Keratinocyte (primary cell): ENCODE data around the gene SH2D2A. TPM values are rescaled to one million over a fixed set of nuclear protein-coding genes. Genes with fewer than 3 reads are reported as not detected.
A peak's percentile ranks its signal among the peaks of the same experiment; 100 is the strongest.

Experiments used
- DNase-seq: peaks from one replicate; pipeline ENCODE4 v3.0.0-alpha.2; 2011; ENCODE audit warnings: low read depth, missing footprints, low spot score
- FAIRE-seq: peaks from 2 replicates; lab custom pipeline; 2011; peaks lifted over from hg19 to GRCh38; lab: Jason Lieb, UNC
- H2AFZ ChIP-seq: 2 replicates; pipeline ENCODE4 v1.6.0; 2012; ENCODE audit warnings: low read length, control low read depth, inconsistent platforms; ENCODE audit not compliant: control insufficient read depth
- H3K27ac ChIP-seq: 2 replicates; pipeline ENCODE4 v1.5.1; 2011; ENCODE audit warnings: low read length; ENCODE audit not compliant: control insufficient read depth, insufficient read depth
- H3K27me3 ChIP-seq: 3 replicates; pipeline ENCODE4 v1.6.0; 2011; ENCODE audit warnings: low read length; ENCODE audit not compliant: control insufficient read depth, insufficient read depth; ENCODE audit errors: extremely low read depth
- H3K36me3 ChIP-seq, 2 experiments: 2 replicates in 1 of 2; 3 replicates in 1 of 2; pipeline ENCODE4 v1.5.1; 2011; ENCODE audit warnings: low read length in 2 of 2, mild to moderate bottlenecking in 1 of 2; ENCODE audit not compliant: control insufficient read depth in 2 of 2, insufficient read depth in 2 of 2; ENCODE audit errors: extremely low read depth in 1 of 2
- H3K4me1 ChIP-seq: 3 replicates; pipeline ENCODE4 v1.5.1; 2011; ENCODE audit warnings: low read length; ENCODE audit not compliant: control insufficient read depth, insufficient read depth; ENCODE audit errors: extremely low read depth
- H3K4me2 ChIP-seq: 3 replicates; pipeline ENCODE4 v1.6.0; 2011; ENCODE audit warnings: low read depth, low read length; ENCODE audit not compliant: control insufficient read depth, insufficient read depth; ENCODE audit errors: extremely low read depth
- H3K4me3 ChIP-seq, 3 experiments: fragments of 200-600 bp in 1 of 3; sonication (generic) in 1 of 3; 2 replicates in 2 of 3; 3 replicates in 1 of 3; pipeline ENCODE4 v1.5.1; 2011 to 2016; ENCODE audit warnings: low read length in 3 of 3, mild to moderate bottlenecking in 3 of 3, control low read depth in 2 of 3, inconsistent platforms in 1 of 3, low read depth in 1 of 3, mixed read lengths in 1 of 3, mixed run types in 1 of 3, moderate library complexity in 1 of 3; ENCODE audit not compliant: control insufficient read depth in 2 of 3, insufficient read depth in 2 of 3; ENCODE audit errors: extremely low read depth in 1 of 3
- H3K79me2 ChIP-seq: 2 replicates; pipeline ENCODE4 v1.6.0; 2012; ENCODE audit warnings: low read length; ENCODE audit not compliant: control insufficient read depth, insufficient read depth
- H3K9ac ChIP-seq: 3 replicates; pipeline ENCODE4 v1.6.0; 2011; ENCODE audit warnings: low read length; ENCODE audit not compliant: control insufficient read depth, insufficient read depth; ENCODE audit errors: extremely low read depth
- H3K9me1 ChIP-seq: 3 replicates; pipeline ENCODE4 v1.6.0; 2011; ENCODE audit warnings: low read length; ENCODE audit not compliant: control insufficient read depth, insufficient read depth; ENCODE audit errors: extremely low read depth
- H3K9me3 ChIP-seq: 2 replicates; pipeline ENCODE4 v1.5.1; 2012; ENCODE audit warnings: low read depth, low read length; ENCODE audit not compliant: control insufficient read depth
- H4K20me1 ChIP-seq: 3 replicates; pipeline ENCODE4 v1.6.0; 2011; ENCODE audit warnings: low read length; ENCODE audit not compliant: control insufficient read depth, insufficient read depth; ENCODE audit errors: extremely low read depth
- EZH2 ChIP-seq: IDR thresholded peaks from one replicate; pipeline ENCODE4 v1.6.1; 2012; ENCODE audit warnings: inconsistent platforms, mild to moderate bottlenecking, low read length, moderate library complexity
- dilution Hi-C: fragments of 300-500 bp; cut with MboI; formaldehyde crosslinking; loops from one replicate; pipeline ENCODE4 v1.7.0; 2020; ENCODE audit warnings: low sequenced_read_pairs; ENCODE audit not compliant: extremely low pct_ligation_motif_present
- polyA plus RNA-seq, 5 experiments: library from polyadenylated mRNA; depleted of rRNA in 3 of 5; stranded (reverse) in 3 of 5; stranded (forward) in 1 of 5; unstranded in 1 of 5; fragments of >200 nt; gene quantifications; 1 replicate in 1 of 5; 2 replicates in 3 of 5; 3 replicates in 1 of 5; pipeline versions ENCODE4 v1.2.1 to v1.2.3, GENCODE V29; 2011 to 2012; ENCODE audit warnings: missing spikeins in 2 of 5, low read depth in 1 of 5, low replicate concordance in 1 of 5
- TF ChIP-seq, protein P1 (sequence below), 3 experiments: IDR thresholded peaks in 1 of 3; conservative IDR thresholded peaks in 1 of 3; optimal IDR thresholded peaks in 1 of 3; 2 replicates in 2 of 3; 3 replicates in 1 of 3; pipeline versions ENCODE3 to v1.5.1; 2011; ENCODE audit warnings: low read length in 3 of 3, mild to moderate bottlenecking in 3 of 3, moderate library complexity in 2 of 3, control low read depth in 1 of 3, inconsistent platforms in 1 of 3; ENCODE audit not compliant: insufficient read depth in 2 of 3; ENCODE audit errors: extremely low read depth in 1 of 3

The SH2D2A gene
- polyA plus RNA-seq, 1 donor (not counting 4 experiments of a cell fraction or from before 2014, with no cell fraction given): 2.5 TPM

DNA sequence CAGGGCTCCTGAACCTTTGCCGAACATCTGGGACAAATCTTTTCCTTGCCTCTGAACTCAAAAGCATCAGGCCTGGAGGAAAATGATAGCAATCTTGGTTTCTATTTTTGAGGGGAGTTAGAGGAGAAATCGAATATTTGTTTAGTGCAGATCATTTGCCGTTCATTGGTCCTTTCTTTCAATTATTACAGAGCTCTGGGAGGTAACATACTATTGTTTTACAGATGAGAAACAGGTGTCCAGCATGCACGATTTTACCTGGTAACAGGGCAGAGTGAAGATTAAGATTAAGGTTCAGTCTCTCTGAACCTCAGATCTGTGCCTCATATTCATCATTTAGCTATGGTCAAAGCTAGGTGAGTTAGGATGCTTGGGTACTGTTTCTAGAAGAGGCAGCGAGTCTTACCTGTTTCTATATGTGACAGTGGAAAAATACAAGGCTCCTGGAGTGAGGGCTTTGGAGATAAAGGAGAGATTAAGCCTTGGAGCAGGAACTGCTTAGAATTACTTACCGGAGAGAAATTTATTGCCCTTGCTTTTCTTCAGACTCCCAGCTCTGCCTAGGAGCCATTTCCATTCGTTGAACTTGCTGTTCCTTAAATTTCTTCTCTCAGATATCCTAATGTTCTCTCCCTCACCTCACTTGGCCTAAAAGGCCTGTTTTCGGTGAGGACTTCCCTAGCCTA lies 47.9 kb downstream of the SH2D2A start:
- Histone ChIP-seq H3K9ac (peak overlapping the region; percentile 98), H4K20me1 (peaks cover 10% of the 10 kb centered on the region), H2AFZ (no peak overlapping the region), H3K79me2 (peaks cover 63% of the 10 kb centered on the region), H3K4me3 (peak overlapping the region; percentile 71 to 89 (median 86)), H3K27ac (peak overlapping the region; percentile 87), H3K27me3 (no peaks in the 10 kb centered on the region), H3K9me1 (peaks cover 3% of the 10 kb centered on the region), H3K9me3 (no peaks in the 10 kb centered on the region), H3K4me1 (peaks cover 18% of the 10 kb centered on the region), H3K4me2 (peak overlapping the region; percentile 89), H3K36me3 (peaks cover 7 to 8% of the 10 kb centered on the region in 2 experiments)
- TF ChIP-seq, protein P1, sequence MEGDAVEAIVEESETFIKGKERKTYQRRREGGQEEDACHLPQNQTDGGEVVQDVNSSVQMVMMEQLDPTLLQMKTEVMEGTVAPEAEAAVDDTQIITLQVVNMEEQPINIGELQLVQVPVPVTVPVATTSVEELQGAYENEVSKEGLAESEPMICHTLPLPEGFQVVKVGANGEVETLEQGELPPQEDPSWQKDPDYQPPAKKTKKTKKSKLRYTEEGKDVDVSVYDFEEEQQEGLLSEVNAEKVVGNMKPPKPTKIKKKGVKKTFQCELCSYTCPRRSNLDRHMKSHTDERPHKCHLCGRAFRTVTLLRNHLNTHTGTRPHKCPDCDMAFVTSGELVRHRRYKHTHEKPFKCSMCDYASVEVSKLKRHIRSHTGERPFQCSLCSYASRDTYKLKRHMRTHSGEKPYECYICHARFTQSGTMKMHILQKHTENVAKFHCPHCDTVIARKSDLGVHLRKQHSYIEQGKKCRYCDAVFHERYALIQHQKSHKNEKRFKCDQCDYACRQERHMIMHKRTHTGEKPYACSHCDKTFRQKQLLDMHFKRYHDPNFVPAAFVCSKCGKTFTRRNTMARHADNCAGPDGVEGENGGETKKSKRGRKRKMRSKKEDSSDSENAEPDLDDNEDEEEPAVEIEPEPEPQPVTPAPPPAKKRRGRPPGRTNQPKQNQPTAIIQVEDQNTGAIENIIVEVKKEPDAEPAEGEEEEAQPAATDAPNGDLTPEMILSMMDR (optimal IDR thresholded peaks at IDR 0.05 in 1 of 3, IDR thresholded peaks at IDR 0.05 in 1 of 3, conservative IDR thresholded peaks at IDR 0.05 in 1 of 3; ENCODE audit: extremely low read depth in 1 of 3, insufficient read depth in 2 of 3, low read length in 3 of 3): no peak
- TF ChIP-seq EZH2: no peak
- no peak for DNase-seq
- dilution Hi-C loops: no loop called here
- no peak for FAIRE-seq

DNA sequence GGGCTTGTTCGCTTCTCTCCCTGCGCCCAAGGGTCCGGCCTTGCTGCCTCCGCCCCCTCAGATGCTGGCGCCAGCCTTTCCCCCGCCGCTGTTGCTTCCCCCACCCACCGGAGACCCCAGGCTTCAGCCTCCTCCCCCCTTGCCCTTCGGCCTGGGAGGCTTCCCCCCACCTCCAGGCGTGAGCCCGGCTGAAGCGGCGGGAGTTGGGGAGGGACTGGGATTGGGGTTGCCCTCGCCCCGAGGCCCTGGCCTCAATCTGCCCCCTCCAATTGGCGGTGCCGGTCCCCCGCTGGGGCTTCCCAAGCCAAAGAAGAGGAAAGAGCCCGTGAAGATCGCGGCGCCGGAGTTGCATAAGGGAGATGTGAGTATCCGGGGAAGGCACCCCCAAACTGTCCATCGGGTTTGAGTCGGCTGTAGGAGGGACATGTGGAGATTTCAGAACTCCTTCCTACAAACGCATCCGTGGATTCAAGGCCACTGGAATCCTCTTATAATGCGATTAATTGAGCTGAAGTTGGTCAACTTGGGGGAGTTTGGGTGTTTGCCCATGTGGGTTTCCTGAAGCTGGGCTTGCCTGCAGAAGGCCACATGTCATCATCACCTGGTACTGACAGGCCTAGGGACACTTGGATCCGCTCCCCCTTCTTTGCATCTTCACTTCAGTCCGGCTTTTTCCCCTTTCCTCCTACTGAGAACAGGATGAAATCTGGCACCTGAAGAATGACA lies 48.6 kb downstream of the SH2D2A start:
- Histone ChIP-seq H3K4me1 (peaks cover 18% of the 10 kb centered on the region), H3K9me3 (no peaks in the 10 kb centered on the region), H3K27ac (peak overlapping the region; percentile 87), H3K36me3 (peaks cover 7 to 8% of the 10 kb centered on the region in 2 experiments), H3K27me3 (no peaks in the 10 kb centered on the region), H3K79me2 (peaks cover 56% of the 10 kb centered on the region), H2AFZ (peak overlapping the region; percentile 32), H3K4me3 (peak overlapping the region; percentile 71 to 89 (median 86)), H3K4me2 (peak overlapping the region; percentile 89), H3K9me1 (peaks cover 3% of the 10 kb centered on the region), H4K20me1 (peaks cover 6% of the 10 kb centered on the region), H3K9ac (peak overlapping the region; percentile 98)
- TF ChIP-seq EZH2: no peak
- TF ChIP-seq, protein P1 (optimal IDR thresholded peaks at IDR 0.05 in 1 of 3, IDR thresholded peaks at IDR 0.05 in 1 of 3, conservative IDR thresholded peaks at IDR 0.05 in 1 of 3; ENCODE audit: extremely low read depth in 1 of 3, insufficient read depth in 2 of 3, low read length in 3 of 3): no peak
- no peak for FAIRE-seq
- dilution Hi-C loops: no loop called here
- DNase-seq: no peak
